Endodermal cell (in vitro differentiated cells): Measurements from ENCODE around the gene KRTAP10-6. TPM values are rescaled to one million over a fixed set of nuclear protein-coding genes. Genes with fewer than 3 reads are reported as not detected.
"Not testable (repeated sequence)": the region's sequence is repeated elsewhere in the genome, so short reads cannot be mapped to it uniquely, and the experiment has no call there.

ENCODE experiments used
- DNase-seq: peaks from one replicate; pipeline ENCODE4 v3.0.0-alpha.2; 2017
- H3K27ac ChIP-seq: 2 replicates; pipeline ENCODE4 v1.5.1; 2013; ENCODE audit warnings: mild to moderate bottlenecking, low read depth, low read length, moderate library complexity
- H3K27me3 ChIP-seq: 2 replicates; pipeline ENCODE4 v1.6.1; 2013; ENCODE audit warnings: mild to moderate bottlenecking, low read length, moderate library complexity; ENCODE audit not compliant: insufficient read depth, control insufficient read depth, poor library complexity, severe bottlenecking
- H3K36me3 ChIP-seq: 2 replicates; pipeline ENCODE4 v1.7.0; 2013; ENCODE audit warnings: mild to moderate bottlenecking, low read length, moderate library complexity; ENCODE audit not compliant: control insufficient read depth, insufficient read depth
- H3K4me1 ChIP-seq: one replicate; pipeline ENCODE4 v1.7.0; 2013; ENCODE audit warnings: low read length; ENCODE audit not compliant: control insufficient read depth, insufficient read depth
- H3K4me3 ChIP-seq: 2 replicates; pipeline ENCODE4 v1.5.1; 2013; ENCODE audit warnings: mild to moderate bottlenecking, low read length, moderate library complexity
- H3K9ac ChIP-seq: 2 replicates; pipeline ENCODE4 v1.6.1; 2013; ENCODE audit warnings: mild to moderate bottlenecking, low read length, moderate library complexity; ENCODE audit not compliant: poor library complexity, severe bottlenecking; ENCODE audit errors: extremely low read depth
- H3K9me3 ChIP-seq: 2 replicates; pipeline ENCODE4 v1.6.1; 2013; ENCODE audit warnings: mild to moderate bottlenecking, low read length, moderate library complexity; ENCODE audit not compliant: control insufficient read depth
- H3K27ac Mint-ChIP-seq: 2 replicates; pipeline ENCODE4 v1.8.0; 2020; ENCODE audit warnings: mixed read lengths
- H3K27me3 Mint-ChIP-seq: 2 replicates; pipeline ENCODE4 v1.8.0; 2021; ENCODE audit warnings: mild to moderate bottlenecking, mixed read lengths; ENCODE audit not compliant: insufficient read depth
- H3K36me3 Mint-ChIP-seq: 2 replicates; pipeline ENCODE4 v1.8.0; 2020; ENCODE audit warnings: low read depth, mixed read lengths
- H3K4me1 Mint-ChIP-seq: 2 replicates; pipeline ENCODE4 v1.8.0; 2020; ENCODE audit warnings: mixed read lengths
- H3K4me3 Mint-ChIP-seq: 2 replicates; pipeline ENCODE4 v1.8.0; 2020; ENCODE audit warnings: mild to moderate bottlenecking, moderate library complexity, mixed read lengths
- H3K9me3 Mint-ChIP-seq: 2 replicates; pipeline ENCODE4 v1.8.0; 2020; ENCODE audit warnings: mild to moderate bottlenecking, mixed read lengths
- WGBS, 2 experiments: methylation state at CpG; one replicate each; pipeline versions ENCODE4 v1.1.5 to v1.1.7; 2013; ENCODE audit warnings: missing lambda C conversion rate in 2 of 2, mixed read lengths in 1 of 2; ENCODE audit not compliant: insufficient coverage in 1 of 2, insufficient read length in 1 of 2; 5-methylcytosine and 5-hydroxymethylcytosine counted together
- total RNA-seq, 2 donors: library from RNA; stranded (reverse); fragmentation: NEBNext Ultra II Directional in 1 of 2; extraction: Animal tissue kit (Norgen Biotek cat#: 25700) in 1 of 2; gene quantifications; 2 replicates in 1 of 2; 3 replicates in 1 of 2; pipeline ENCODE4 v1.2.1, GENCODE V29; 2021
- TF ChIP-seq, protein P1 (sequence below): fragments of 200-600 bp; sonication (generic); conservative IDR thresholded peaks from 2 replicates; pipeline ENCODE4 v1.5.0; 2021; ENCODE audit warnings: antibody characterized with exemption, mild to moderate bottlenecking

The KRTAP10-6 gene
- total RNA-seq, 2 donors from 2014 or later, result not detected

- Histone ChIP-seq H3K4me1 (no peaks in the 10 kb centered on the region), H3K4me3 (no peak overlapping the region), H3K27me3 (no peaks in the 10 kb centered on the region), H3K9me3 (peaks cover 11% of the 10 kb centered on the region), H3K27ac (no peak overlapping the region), H3K36me3 (no peaks in the 10 kb centered on the region), H3K9ac (no peak overlapping the region)
- Mint-ChIP-seq H3K4me1 (no peaks in the 10 kb centered on the region), H3K4me3 (no peak overlapping the region), H3K27me3 (peaks cover 2% of the 10 kb centered on the region), H3K36me3 (peaks cover 3% of the 10 kb centered on the region), H3K9me3 (peaks cover 18% of the 10 kb centered on the region), H3K27ac (no peak overlapping the region)
- WGBS, 2 experiments, result no CpG with 5 or more reads among the region's 1 CpG
- TF ChIP-seq, protein P1, sequence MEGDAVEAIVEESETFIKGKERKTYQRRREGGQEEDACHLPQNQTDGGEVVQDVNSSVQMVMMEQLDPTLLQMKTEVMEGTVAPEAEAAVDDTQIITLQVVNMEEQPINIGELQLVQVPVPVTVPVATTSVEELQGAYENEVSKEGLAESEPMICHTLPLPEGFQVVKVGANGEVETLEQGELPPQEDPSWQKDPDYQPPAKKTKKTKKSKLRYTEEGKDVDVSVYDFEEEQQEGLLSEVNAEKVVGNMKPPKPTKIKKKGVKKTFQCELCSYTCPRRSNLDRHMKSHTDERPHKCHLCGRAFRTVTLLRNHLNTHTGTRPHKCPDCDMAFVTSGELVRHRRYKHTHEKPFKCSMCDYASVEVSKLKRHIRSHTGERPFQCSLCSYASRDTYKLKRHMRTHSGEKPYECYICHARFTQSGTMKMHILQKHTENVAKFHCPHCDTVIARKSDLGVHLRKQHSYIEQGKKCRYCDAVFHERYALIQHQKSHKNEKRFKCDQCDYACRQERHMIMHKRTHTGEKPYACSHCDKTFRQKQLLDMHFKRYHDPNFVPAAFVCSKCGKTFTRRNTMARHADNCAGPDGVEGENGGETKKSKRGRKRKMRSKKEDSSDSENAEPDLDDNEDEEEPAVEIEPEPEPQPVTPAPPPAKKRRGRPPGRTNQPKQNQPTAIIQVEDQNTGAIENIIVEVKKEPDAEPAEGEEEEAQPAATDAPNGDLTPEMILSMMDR, result no peak
- DNase-seq, result no peak
Observed at GRCh38 chr21:44632067-44632466, 39.8 kb upstream of the KRTAP10-6 start.

DNA sequence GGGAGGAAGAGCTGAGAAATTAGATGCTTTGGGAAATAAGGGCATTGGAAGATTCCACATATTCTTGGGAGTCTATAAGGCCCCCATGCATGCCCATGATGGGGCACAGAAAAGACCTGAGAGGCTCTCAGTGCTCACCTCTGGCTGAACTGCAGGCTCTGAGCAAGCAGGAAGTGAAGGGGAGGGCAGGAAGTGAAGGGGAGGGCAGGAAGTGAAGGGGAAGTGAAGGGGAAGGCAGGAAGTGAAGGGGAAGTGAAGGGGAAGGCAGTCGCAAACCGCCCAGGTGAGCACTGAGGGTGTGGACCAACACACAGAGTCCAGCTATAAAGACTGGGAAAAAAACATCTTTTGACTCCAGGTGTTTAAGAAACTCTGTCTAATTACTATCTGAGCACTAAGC, 38.1 kb upstream of the KRTAP10-6 start:
- peak; percentile 9 for DNase-seq
- WGBS, 2 experiments, result 88 to 100% methylated on average over 2 of the region's 2 CpGs
- H3K27me3 Mint-ChIP-seq, result peaks cover 3% of the 10 kb centered on the region
- Histone ChIP-seq H3K27me3 (no peaks in the 10 kb centered on the region), H3K9me3 (peaks cover 11% of the 10 kb centered on the region), H3K4me1 (no peaks in the 10 kb centered on the region), H3K36me3 (no peaks in the 10 kb centered on the region), H3K4me3 (no peak overlapping the region), H3K9ac (no peak overlapping the region), H3K27ac (no peak overlapping the region)
- H3K9me3 Mint-ChIP-seq, result peaks cover 18% of the 10 kb centered on the region
- H3K4me1 Mint-ChIP-seq, result no peaks in the 10 kb centered on the region
- H3K36me3 Mint-ChIP-seq, result peaks cover 3% of the 10 kb centered on the region
- H3K4me3 Mint-ChIP-seq, result no peak overlapping the region
- TF ChIP-seq, protein P1, result no peak
- no peak overlapping the region for H3K27ac Mint-ChIP-seq

GRCh38 chr21:44628707-44629391, 36.5 kb upstream of the KRTAP10-6 start:
- Histone ChIP-seq H3K9ac (no peak overlapping the region), H3K4me1 (no peaks in the 10 kb centered on the region), H3K27ac (no peak overlapping the region), H3K9me3 (peaks cover 25% of the 10 kb centered on the region), H3K27me3 (no peaks in the 10 kb centered on the region), H3K4me3 (no peak overlapping the region), H3K36me3 (no peaks in the 10 kb centered on the region)
- 87 to 98% methylated on average over 9 to 18 of the region's 18 CpGs for WGBS, 2 experiments
- Mint-ChIP-seq H3K9me3 (peaks cover 32% of the 10 kb centered on the region), H3K4me3 (no peak overlapping the region), H3K4me1 (no peaks in the 10 kb centered on the region), H3K27ac (no peak overlapping the region), H3K36me3 (peaks cover 3% of the 10 kb centered on the region), H3K27me3 (peaks cover 3% of the 10 kb centered on the region)
- peak; percentile 34 for DNase-seq
- TF ChIP-seq, protein P1, result no peak

GRCh38 chr21:44627831-44628233, 35.5 kb upstream of the KRTAP10-6 start:
- H3K4me1 Mint-ChIP-seq, result not testable (repeated sequence)
- 90 to 93% methylated on average over 3 to 15 of the region's 15 CpGs for WGBS, 2 experiments
- peaks cover 42% of the 10 kb centered on the region for H3K9me3 Mint-ChIP-seq

GRCh38 chr21:44627181-44627822, 35.0 kb upstream of the KRTAP10-6 start:
- not testable (repeated sequence) for H3K27ac ChIP-seq, H3K4me1 Mint-ChIP-seq, H3K4me3 ChIP-seq, H3K27me3 Mint-ChIP-seq, H3K27me3 ChIP-seq, H3K4me3 Mint-ChIP-seq, H3K9ac ChIP-seq, H3K36me3 ChIP-seq, H3K27ac Mint-ChIP-seq, H3K4me1 ChIP-seq, H3K36me3 Mint-ChIP-seq, DNase-seq
- WGBS, 2 experiments, result 87 to 88% methylated on average over 8 to 20 of the region's 20 CpGs
- H3K9me3 ChIP-seq, result peaks cover 34% of the 10 kb centered on the region
- peaks cover 44% of the 10 kb centered on the region for H3K9me3 Mint-ChIP-seq

More at GRCh38 chr21:44627831-44628233, 35.5 kb upstream of the KRTAP10-6 start:
- H3K27me3 Mint-ChIP-seq, H3K4me3 ChIP-seq, H3K27me3 ChIP-seq, H3K36me3 Mint-ChIP-seq, H3K27ac ChIP-seq, H3K4me1 ChIP-seq, H3K27ac Mint-ChIP-seq, H3K36me3 ChIP-seq, H3K4me3 Mint-ChIP-seq, H3K9ac ChIP-seq: not testable (repeated sequence)
- peaks cover 35% of the 10 kb centered on the region for H3K9me3 ChIP-seq
- DNase-seq, result peak; percentile 44
